NCI-H146 (cell line): ENCODE results near the gene ZCCHC24.

Experiments
- DNase-seq: peaks from one replicate; lab custom pipeline; 2025; lab: John Stamatoyannopoulos, UW

ZCCHC24 gene

GRCh38 chr10:79383974-79384606 is 61.3 kb downstream of the ZCCHC24 start:
- DNase-seq = no peak

GRCh38 chr10:79382491-79382941 is 62.9 kb downstream of the ZCCHC24 start:
- DNase-seq = no peak

GRCh38 chr10:79381804-79382221 is 63.6 kb downstream of the ZCCHC24 start:
- DNase-seq = peak; percentile 83

DNA sequence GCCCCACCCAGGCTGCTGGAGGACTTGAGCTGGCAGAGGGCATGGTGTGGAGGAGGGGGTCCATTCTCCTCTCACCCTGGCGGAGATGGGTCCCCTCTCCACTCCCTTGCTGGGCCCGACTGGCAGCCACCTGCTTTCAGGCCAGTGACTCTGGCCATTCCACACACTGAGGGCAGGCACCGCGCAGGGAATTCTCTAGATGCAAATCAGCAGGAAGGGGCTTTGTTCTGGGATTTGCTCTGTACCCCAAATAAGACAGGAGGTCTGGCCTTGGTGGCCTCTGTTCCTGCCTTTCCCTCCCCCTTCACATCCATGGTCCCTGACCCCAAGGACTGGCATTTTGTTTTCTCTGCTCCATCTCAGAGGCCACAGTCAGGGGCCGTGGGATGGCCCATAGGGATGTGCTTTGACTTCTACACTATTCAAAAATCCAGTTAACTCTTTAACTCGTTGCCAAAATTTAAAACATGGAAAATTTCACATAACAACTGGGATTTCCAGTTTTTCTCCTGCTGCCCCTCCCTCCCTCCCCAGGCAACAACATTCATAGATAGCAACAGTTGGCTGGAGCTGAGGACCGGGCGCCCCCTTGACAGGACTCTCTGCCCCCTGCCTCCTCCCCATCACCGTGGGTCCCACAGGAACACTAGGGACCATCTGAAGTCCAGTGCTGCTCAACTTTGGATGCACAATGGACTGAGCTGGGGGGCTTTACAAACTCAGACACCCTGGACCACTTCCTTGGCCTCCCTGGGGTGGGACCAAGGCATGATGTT is 64.3 kb downstream of the ZCCHC24 start:
- no peak for DNase-seq

DNA sequence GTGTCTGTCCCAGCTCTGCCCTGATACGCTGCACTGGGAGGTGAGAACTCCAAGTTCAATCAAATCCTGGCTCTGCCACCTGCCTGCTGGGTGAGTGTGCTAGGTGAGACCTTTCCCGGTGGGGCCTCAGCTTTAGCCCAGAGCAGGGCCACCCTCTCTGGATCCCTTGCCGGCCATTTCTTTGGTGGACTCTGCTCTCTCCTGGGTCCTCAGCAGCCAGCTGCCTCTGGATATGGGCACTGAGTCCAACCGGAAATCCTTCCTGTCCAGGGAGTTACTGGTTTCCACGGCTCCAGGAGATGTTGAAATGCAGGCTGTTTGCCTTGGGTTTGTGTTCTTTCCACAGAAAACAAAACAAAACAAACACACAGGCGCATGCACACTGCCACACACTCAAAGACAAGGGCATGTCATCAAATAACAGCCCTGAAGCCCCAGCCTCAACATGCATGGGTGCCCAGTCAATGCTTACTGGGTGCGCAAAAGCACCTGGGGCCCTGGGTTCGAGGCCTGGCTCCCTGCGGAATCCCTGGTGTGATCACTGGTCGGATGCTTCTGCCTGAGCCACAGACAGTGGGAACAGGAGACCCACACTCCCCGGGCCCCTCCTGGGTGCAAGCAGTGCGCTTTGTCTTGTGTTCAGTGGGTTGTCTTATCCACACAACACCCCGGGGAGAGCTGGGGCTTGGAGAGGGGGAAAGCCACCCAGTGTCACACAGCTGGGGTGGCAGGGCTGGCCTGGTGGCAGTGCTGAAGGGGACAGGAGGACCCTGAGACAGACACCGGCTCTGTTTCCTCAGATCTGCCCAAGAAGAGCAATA is 65.1 kb downstream of the ZCCHC24 start:
- DNase-seq = no peak

DNA sequence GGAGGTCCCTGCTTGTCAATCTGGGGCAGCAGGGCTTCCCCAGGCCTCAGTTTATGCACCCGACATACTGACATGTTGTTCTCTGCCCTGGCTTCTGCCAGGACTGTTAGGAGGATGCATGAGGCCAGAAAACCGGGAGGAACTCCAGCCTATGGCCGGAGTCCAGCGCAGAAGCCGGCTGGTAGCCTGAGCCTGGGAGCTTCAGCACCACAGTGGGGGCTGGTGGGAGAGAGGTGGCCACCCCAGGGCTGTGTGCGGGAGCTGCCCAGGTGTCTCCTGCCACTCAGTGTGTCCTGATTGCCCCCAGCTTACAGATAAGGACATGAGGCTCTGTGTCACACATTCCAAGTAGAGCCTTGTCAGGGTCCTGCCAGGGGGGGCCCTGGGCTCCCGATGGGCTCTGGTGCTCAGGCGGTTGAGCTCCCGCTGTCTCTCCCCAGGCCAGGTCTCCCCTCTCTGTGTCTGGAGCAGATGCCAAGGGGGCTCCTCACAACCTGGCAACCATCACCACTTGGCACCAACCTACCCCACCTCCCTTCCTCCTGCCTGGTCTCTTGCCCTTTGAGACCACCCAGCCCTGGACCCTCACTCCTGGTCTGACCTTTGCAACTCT is 65.8 kb downstream of the ZCCHC24 start:
- DNase-seq = no peak

DNA sequence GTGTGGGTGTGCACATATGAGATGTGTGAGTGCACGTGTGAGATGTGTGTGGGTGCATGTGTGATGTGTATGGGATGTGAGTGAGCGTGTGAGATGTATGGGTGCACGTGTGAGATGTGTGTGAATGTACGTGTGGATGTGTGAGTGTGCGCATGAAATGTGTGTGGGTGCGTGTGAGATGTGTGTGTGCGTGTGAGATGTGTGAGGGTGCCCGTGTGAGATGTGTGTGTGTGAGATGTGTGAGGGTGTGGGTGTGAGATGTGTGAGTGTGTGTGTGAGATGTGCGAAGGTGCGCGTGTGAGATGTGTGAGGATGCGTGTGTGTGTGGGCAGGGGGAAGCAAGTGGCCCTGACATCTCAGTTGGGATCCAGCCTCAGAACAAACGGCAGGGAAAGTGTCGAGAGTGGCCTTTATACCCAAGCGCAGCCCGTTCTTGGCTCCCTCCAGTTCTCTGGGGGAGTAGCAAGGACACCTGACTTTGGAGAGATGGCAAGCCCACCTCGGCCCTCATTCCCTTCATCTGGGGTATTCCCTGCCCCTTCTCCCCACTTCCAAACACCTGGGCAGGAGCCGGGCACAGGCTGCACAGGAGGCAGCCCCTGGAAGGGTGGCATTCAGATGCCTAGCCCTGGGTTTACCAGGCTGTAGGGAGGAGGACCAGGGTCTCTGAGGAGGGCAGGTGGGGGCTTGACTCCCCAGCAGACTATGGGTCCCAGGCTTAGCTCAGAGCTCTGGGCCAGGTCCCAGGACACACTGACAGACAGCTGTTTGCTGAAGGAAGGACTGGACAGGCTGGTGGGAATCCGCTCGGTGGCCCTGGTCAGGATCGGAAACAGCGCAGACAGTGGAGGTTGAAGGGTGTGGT is 66.5 kb downstream of the ZCCHC24 start:
- no peak for DNase-seq

- no peak for DNase-seq
These were observed 67.1 kb downstream of the ZCCHC24 start for GRCh38 chr10:79378383-79378646.

GRCh38 chr10:79377557-79378382 is 67.7 kb downstream of the ZCCHC24 start:
- no peak for DNase-seq

DNA sequence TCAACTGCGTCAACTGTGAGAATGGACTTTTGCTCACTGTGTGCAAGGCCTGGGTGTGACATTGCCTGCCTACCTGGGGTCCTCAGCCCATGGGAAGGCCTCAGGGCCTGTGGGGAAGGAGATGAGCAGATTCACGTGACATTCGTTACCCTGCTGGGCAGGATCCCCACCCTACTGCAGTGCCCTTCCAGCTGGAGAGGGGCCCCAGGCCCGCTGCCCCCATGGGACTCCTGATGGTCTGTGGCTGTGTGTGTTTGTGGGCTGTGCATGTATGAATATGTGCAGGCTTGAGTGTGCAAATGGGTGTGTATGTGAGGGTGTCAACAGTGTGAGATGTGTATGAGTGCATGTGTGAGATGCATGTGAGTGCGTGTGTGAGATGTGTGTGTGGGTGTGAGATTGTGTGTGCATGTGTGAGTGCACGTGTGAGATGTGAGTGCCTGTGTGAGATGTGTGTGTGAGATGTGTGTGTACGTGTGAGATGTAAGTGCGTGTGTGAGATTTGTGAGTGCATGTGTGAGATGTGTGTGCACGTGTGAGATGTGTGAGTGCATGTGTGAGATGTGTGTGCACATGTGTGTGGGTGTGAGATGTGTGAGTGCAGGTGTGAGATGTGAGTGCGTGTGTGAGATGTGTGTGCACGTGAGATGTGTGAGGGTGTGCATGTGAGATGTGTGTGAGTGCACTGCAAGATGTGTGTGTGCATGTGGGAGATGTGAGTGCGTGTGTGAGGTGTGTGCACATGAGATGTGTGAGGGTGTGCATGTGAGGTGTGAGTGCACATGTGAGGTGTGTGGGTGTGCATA is 68.5 kb downstream of the ZCCHC24 start:
- DNase-seq = no peak

DNA sequence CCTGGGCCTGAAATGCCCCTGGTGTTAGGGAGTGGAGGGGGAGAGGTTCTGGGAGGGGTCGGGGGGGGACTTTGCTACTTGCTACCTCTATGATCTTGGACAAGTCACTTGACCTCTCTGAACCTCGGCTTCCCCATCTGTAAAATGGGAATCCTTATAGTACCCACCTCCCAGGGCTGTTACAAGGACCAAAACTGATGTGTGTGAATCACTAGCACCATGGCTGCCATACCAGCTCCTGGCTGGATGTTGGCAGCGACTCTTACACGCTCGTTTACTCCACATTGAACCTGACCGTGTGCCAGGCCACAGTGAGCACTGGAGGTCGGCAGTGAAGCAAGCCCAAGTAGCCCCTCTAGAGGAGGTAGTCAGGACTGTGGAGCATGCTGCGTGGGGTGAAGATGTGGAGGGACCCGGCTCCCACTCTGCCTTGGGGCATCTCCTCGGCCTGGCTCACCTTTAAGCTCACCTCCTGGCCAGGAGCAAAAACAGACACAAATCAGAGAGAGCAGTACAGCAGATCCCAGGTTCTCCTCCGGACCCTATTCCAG is 69.3 kb downstream of the ZCCHC24 start:
- DNase-seq = no peak

- no peak for DNase-seq
These were observed 69.9 kb downstream of the ZCCHC24 start for GRCh38 chr10:79375321-79376077.

DNA sequence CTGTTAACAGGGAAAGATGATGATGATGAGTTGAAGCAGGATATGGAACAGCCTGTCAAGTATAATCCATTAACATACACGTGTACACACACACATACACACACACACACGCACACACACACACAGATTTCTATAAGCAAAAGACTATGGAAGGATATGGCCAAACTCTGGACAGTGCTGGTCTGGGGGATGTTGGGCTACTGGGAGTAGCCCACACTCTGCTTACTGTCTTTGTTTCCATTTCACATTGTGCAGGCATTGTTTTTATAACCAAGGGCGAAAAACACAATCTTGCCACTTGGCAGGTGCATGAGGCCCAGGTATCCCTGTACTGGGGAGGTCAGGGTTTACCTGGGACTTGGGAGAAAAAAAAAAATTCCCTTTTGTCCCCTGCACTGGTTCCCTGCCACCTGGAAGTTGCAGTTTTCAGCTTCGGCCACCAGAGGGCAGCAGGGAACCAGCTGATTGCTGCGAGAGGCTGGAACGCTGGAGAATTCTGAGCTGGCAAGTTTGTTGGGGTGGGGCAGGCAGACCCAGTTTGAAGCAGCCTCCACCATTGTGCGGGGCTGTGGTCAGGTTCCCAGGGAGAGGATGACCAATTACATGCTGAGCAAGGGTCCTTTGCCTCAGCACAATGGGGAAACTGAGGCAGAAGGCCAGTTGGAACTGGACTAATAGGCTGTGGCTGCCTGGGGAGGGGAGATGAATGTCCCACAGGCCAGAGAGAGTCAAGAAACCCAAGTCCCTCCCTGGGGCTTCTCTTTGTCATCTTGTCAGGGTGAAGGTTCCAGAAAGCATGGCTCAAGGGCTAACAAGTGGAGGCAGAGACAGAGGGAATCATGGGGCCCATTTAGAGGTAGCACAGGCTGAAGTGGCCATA is 70.9 kb downstream of the ZCCHC24 start:
- peak; percentile 63 for DNase-seq

DNA sequence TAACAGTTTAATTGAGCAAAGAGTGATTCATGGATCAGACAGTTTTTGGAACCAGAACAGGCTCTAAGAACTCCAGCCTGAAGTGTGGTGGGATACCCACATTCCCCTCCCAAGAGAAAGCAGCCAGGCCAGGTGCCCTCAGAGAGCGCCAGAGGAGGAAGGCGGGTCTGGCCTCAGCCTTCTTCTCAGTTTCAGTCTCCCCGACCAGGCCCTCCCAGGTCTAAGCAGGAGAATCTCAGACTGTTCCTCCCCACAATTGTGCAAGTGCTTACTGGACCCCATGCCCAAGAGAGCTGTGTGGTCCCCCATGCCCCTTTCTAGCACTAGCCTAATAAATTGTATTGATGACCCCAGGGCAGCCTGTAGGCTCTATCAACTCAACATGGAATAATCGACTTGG is 72.6 kb downstream of the ZCCHC24 start:
- no peak for DNase-seq

- DNase-seq = no peak
These were observed 77.8 kb downstream of the ZCCHC24 start for GRCh38 chr10:79367426-79368189.

- DNase-seq = no peak
These were observed 83.6 kb downstream of the ZCCHC24 start for GRCh38 chr10:79361726-79362397.
